T-helper 1 cell treated with Interleukin-12 subunit alpha and Interleukin-12 subunit beta and Interleukin-4 antibody, amounts not matched to agents 30 ng/mL and 1 ng/mL, for 36 hours (primary cell): ENCODE results near the gene PLEKHG5. TPM values are rescaled to one million over a fixed set of nuclear protein-coding genes. Genes with fewer than 3 reads are reported as not detected.

Experiments used
- total RNA-seq: library from RNA; stranded (reverse); gene quantifications from 2 replicates; pipeline ENCODE4 v1.2.3, GENCODE V29; 2022

Gene PLEKHG5
- total RNA-seq, 1 donor from 2014 or later, result 1.8 TPM

Other genes with a start within 250 kb of the PLEKHG5 start
- not detected in 2 replicates for gene HES3, start 247.5 kb downstream of the PLEKHG5 start, total RNA-seq
- 2.6 and 3.1 TPM in 2 replicates for gene GPR153, start 230.6 kb downstream of the PLEKHG5 start, total RNA-seq
- gene ACOT7, start 97.9 kb downstream of the PLEKHG5 start, total RNA-seq, result 72.3 and 76.9 TPM in 2 replicates
- 0.63 and 1.1 TPM in 2 replicates for gene HES2, start 71.7 kb downstream of the PLEKHG5 start, total RNA-seq
- 1.1 TPM in 2 replicates for gene ESPN, start 66.9 kb downstream of the PLEKHG5 start, total RNA-seq
- 162 and 172 TPM in 2 replicates for gene TNFRSF25, start 25.5 kb downstream of the PLEKHG5 start, total RNA-seq
- gene NOL9, start 62.8 kb upstream of the PLEKHG5 start, total RNA-seq, result 53.8 and 54.5 TPM in 2 replicates
- gene TAS1R1, start 63.6 kb upstream of the PLEKHG5 start, total RNA-seq, result not detected in 2 replicates
- 43.3 and 46.6 TPM in 2 replicates for gene ZBTB48, start 88.3 kb upstream of the PLEKHG5 start, total RNA-seq
- 26.0 and 28.1 TPM in 2 replicates for gene KLHL21, start 111.2 kb upstream of the PLEKHG5 start, total RNA-seq
- gene PHF13, start 122.1 kb upstream of the PLEKHG5 start, total RNA-seq, result 12.2 and 13.8 TPM in 2 replicates
- 20.0 and 23.9 TPM in 2 replicates for gene THAP3, start 133.2 kb upstream of the PLEKHG5 start, total RNA-seq
- gene DNAJC11, start 210.1 kb upstream of the PLEKHG5 start, total RNA-seq, result 51.6 and 52.0 TPM in 2 replicates